K562 (cell line): ENCODE measurements around the gene UNC45B. TPM values are rescaled to one million over a fixed set of nuclear protein-coding genes. Genes with fewer than 3 reads are reported as not detected.
A peak's percentile ranks its signal among the peaks of the same experiment; 100 is the strongest.

Experiments used
- ASH1L ChIP-seq: fragments of 450-650 bp; IDR thresholded peaks from 2 replicates; pipeline ENCODE4 v1.6.1; 2018; ENCODE audit warnings: borderline replicate concordance, mild to moderate bottlenecking, low read depth; ENCODE audit not compliant: partially characterized antibody
- ATF7 ChIP-seq: fragments of 450-650 bp; IDR thresholded peaks from 2 replicates; pipeline ENCODE4 v1.7.1; 2014; ENCODE audit warnings: mild to moderate bottlenecking, moderate library complexity
- FOXK1 ChIP-seq: sonication (generic); formaldehyde crosslinking; IDR thresholded peaks from 2 replicates; pipeline ENCODE4 v1.8.0; 2022; ENCODE audit warnings: missing genetic modification reagents, mild to moderate bottlenecking, borderline replicate concordance
- IFI16 ChIP-seq: fragments of 250-450 bp; sonication (Bioruptor Pico); IDR thresholded peaks from 2 replicates; pipeline ENCODE4 v2.1.2; 2022; ENCODE audit warnings: mild to moderate bottlenecking, inconsistent platforms
- MCM7 ChIP-seq, 2 experiments: fragments of 450-650 bp; IDR thresholded peaks; 2 replicates each; pipeline ENCODE4 v1.6.1; 2016 to 2018
- PRMT5 ChIP-seq: sonication (generic); formaldehyde crosslinking; IDR thresholded peaks from 2 replicates; pipeline ENCODE4 v1.5.0; 2020; ENCODE audit warnings: missing genetic modification reagents
- SRSF7 ChIP-seq: fragments of 200-400 bp; formaldehyde crosslinking; optimal IDR thresholded peaks from 2 replicates; pipeline ENCODE3; 2017; ENCODE audit warnings: mild to moderate bottlenecking, low read depth, low read length
- TAF7 ChIP-seq: fragments of 450-650 bp; IDR thresholded peaks from 2 replicates; pipeline ENCODE4 v1.6.1; 2016; ENCODE audit warnings: missing genetic modification characterization, missing compliant biosample characterization
- TCF7 ChIP-seq: sonication (generic); IDR thresholded peaks from 2 replicates; pipeline ENCODE4 v1.6.1; 2016; ENCODE audit warnings: antibody characterized with exemption, borderline replicate concordance
- TRIM28 ChIP-seq: fragments of 450-650 bp; IDR thresholded peaks from 2 replicates; pipeline ENCODE4 v1.6.1; 2017
- YY1 ChIP-seq, 3 experiments: IDR thresholded peaks; 2 replicates each; pipeline ENCODE4 v1.6.1; 2011; ENCODE audit warnings: low read length in 2 of 3, mild to moderate bottlenecking in 2 of 3, moderate library complexity in 2 of 3, borderline replicate concordance in 1 of 3, control low read depth in 1 of 3, low read depth in 1 of 3; ENCODE audit not compliant: insufficient read depth in 3 of 3, insufficient replicate concordance in 2 of 3, control insufficient read depth in 1 of 3, insufficient read length in 1 of 3; ENCODE audit errors: extremely low read depth in 1 of 3
- ZFP1 ChIP-seq: fragments of 450-650 bp; formaldehyde crosslinking; IDR thresholded peaks from 2 replicates; pipeline ENCODE4 v1.4.0; 2020; ENCODE audit warnings: mild to moderate bottlenecking, mixed read lengths
- ZNF445 ChIP-seq: fragments of 250-450 bp; sonication (Bioruptor Pico); IDR thresholded peaks from 2 replicates; pipeline ENCODE4 v1.4.0; 2020; ENCODE audit warnings: low read depth, mild to moderate bottlenecking, moderate library complexity
- polyA plus RNA-seq, 8 experiments: library from polyadenylated mRNA; depleted of rRNA in 4 of 8; stranded (reverse) in 5 of 8; unstranded in 3 of 8; fragments of >200 nt; fragmentation: Nextera tagmentation in 2 of 8; fragmentation: Illumina TruSeq in 1 of 8; extraction: Ambion mirVana in 2 of 8; extraction: Trizol in 1 of 8; gene quantifications; 2 replicates each; pipeline versions ENCODE4 v1.2.1 to v1.2.3, GENCODE V29; 2011 to 2014; ENCODE audit warnings: inconsistent platforms in 1 of 8, missing spikeins in 1 of 8
- total RNA-seq, 7 experiments: library from RNA; depleted of rRNA in 6 of 7; stranded (reverse); fragments of >200 nt in 6 of 7; fragmentation: Illumina TruSeq in 2 of 7; extraction: Trizol in 2 of 7; gene quantifications; 2 replicates each; pipeline versions ENCODE4 v1.2.1 to v1.2.3, GENCODE V29; 2011 to 2021; ENCODE audit warnings: low replicate concordance in 1 of 7
- TF ChIP-seq, protein P1 (sequence below): fragments of 450-650 bp; formaldehyde crosslinking; IDR thresholded peaks from 2 replicates; pipeline ENCODE4 v1.4.0; 2022; ENCODE audit warnings: missing genetic modification characterization
- TF ChIP-seq, protein P2 (sequence below): IDR thresholded peaks from 2 replicates; pipeline ENCODE4 v1.6.1; 2012; ENCODE audit warnings: low read depth, low read length, improper control_type of control experiment, borderline replicate concordance
- TF ChIP-seq, protein P3 (sequence below): sonication (generic); formaldehyde crosslinking; IDR thresholded peaks from 2 replicates; pipeline ENCODE4 v1.8.0; 2022; ENCODE audit warnings: mild to moderate bottlenecking, missing genetic modification reagents
- TF ChIP-seq, protein P4 (sequence below): sonication (generic); formaldehyde crosslinking; IDR thresholded peaks from 2 replicates; pipeline ENCODE4 v1.8.1; 2023; ENCODE audit warnings: mild to moderate bottlenecking, missing genetic modification reagents
- TF ChIP-seq, protein P5 (sequence below): fragments of 250-450 bp; sonication (Bioruptor Pico); IDR thresholded peaks from 2 replicates; pipeline ENCODE4 v1.8.0; 2021; ENCODE audit warnings: moderate library complexity, mild to moderate bottlenecking, inconsistent platforms

The UNC45B gene
- total and polyA plus RNA-seq, 9 of the 15 experiments (the other 6 are each of a cell fraction or from before 2014, with no cell fraction given): not detected

DNA sequence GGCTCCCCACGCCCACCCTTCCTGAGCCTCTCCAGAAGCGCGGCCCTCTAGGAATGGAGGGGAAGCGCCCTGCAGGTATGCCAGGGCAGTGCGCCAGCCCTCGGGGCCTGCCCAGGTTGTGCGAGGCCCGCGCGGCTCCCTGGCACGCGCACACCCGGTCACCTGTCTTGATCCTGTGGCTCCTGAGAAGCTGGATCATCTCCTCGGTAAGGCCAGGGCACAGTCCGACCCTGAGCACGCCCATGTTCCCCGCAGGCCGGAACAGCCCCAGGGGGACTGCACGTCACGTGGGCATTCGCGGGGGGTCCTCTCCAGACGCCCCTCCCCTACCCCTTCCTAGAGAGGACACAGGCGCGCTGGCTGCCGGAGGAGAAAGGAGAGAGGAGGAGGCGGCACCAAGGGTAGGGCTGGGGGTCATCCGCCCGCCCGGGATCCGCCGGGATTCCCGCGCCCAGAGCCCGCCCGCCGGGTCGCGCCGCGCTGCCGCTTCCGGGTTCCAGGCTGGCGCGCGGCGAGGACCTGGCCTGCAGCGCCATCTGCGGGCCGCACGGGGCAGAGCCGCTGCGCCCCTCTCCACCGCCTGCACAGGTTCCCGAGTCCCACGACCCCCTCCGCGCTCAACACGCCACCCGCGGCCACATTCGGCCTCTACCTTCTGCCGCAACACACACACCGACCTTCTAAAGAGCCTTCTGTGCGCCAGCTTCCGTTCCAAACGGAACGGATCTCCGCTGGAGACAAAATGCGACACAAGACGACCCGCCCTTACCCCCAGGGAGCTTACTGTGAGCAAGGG, 28.0 kb upstream of the UNC45B start, which contains the start of gene RAD51D (continued):
- no peak; the same call in none of the 2 replicates for TF ChIP-seq ATF7
- TF ChIP-seq ZNF445 (CRISPR knock-in tag): no peak
- TF ChIP-seq PRMT5 (CRISPR knock-in tag): no peak
- TF ChIP-seq TAF7 (tag): no peak
- TF ChIP-seq, protein P1, sequence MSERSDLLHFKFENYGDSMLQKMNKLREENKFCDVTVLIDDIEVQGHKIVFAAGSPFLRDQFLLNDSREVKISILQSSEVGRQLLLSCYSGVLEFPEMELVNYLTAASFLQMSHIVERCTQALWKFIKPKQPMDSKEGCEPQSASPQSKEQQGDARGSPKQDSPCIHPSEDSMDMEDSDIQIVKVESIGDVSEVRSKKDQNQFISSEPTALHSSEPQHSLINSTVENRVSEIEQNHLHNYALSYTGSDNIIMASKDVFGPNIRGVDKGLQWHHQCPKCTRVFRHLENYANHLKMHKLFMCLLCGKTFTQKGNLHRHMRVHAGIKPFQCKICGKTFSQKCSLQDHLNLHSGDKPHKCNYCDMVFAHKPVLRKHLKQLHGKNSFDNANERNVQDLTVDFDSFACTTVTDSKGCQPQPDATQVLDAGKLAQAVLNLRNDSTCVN (CRISPR knock-in tag): no peak
- TF ChIP-seq, protein P2, sequence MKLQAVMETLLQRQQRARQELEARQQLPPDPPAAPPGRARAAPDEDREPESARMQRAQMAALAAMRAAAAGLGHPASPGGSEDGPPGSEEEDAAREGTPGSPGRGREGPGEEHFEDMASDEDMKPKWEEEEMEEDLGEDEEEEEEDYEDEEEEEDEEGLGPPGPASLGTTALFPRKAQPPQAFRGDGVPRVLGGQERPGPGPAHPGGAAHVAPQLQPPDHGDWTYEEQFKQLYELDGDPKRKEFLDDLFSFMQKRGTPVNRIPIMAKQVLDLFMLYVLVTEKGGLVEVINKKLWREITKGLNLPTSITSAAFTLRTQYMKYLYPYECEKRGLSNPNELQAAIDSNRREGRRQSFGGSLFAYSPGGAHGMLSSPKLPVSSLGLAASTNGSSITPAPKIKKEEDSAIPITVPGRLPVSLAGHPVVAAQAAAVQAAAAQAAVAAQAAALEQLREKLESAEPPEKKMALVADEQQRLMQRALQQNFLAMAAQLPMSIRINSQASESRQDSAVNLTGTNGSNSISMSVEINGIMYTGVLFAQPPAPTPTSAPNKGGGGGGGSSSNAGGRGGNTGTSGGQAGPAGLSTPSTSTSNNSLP: no peak
- TF ChIP-seq ASH1L: no peak
- no peak for TF ChIP-seq FOXK1 (CRISPR knock-in tag)
- no peak for TF ChIP-seq IFI16
- TF ChIP-seq, protein P3, sequence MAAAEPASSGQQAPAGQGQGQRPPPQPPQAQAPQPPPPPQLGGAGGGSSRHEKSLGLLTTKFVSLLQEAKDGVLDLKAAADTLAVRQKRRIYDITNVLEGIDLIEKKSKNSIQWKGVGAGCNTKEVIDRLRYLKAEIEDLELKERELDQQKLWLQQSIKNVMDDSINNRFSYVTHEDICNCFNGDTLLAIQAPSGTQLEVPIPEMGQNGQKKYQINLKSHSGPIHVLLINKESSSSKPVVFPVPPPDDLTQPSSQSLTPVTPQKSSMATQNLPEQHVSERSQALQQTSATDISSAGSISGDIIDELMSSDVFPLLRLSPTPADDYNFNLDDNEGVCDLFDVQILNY (CRISPR knock-in tag): no peak
- TF ChIP-seq TRIM28: peak; percentile 43; the same call in 1 of the 2 replicates
- TF ChIP-seq TCF7: no peak
- TF ChIP-seq SRSF7: no peak
- peak in 1 of 3 experiments; percentile 33 for TF ChIP-seq YY1 (IDR thresholded peaks at IDR 0.05; ENCODE audit: borderline replicate concordance in 1 of 3, control insufficient read depth in 1 of 3, extremely low read depth in 1 of 3, insufficient read depth in 3 of 3, insufficient read length in 1 of 3, insufficient replicate concordance in 2 of 3, low read depth in 1 of 3, low read length in 2 of 3)
- TF ChIP-seq MCM7 (IDR thresholded peaks at IDR 0.05): no peak
- TF ChIP-seq, protein P4, sequence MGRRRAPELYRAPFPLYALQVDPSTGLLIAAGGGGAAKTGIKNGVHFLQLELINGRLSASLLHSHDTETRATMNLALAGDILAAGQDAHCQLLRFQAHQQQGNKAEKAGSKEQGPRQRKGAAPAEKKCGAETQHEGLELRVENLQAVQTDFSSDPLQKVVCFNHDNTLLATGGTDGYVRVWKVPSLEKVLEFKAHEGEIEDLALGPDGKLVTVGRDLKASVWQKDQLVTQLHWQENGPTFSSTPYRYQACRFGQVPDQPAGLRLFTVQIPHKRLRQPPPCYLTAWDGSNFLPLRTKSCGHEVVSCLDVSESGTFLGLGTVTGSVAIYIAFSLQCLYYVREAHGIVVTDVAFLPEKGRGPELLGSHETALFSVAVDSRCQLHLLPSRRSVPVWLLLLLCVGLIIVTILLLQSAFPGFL: no peak
- no peak for TF ChIP-seq ZFP1 (CRISPR knock-in tag)
- TF ChIP-seq, protein P5, sequence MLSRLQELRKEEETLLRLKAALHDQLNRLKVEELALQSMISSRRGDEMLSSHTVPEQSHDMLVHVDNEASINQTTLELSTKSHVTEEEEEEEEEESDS (CRISPR knock-in tag): no peak
